Measurements from ENCODE around the gene OR2V1.

Gene OR2V1

GRCh38 chr5:181140766-181141165, 9.8 kb upstream of the OR2V1 start:
- Histone ChIP-seq H3K9me3 (ENCODE audit: insufficient read depth, low read length) (peaks cover 14% of the 10 kb centered on the region), H2AFZ (ENCODE audit: low read depth, low read length) (no peak overlapping the region), H3K27me3 (ENCODE audit: low read depth, low read length) (no peaks in the 10 kb centered on the region), H3K9ac (ENCODE audit: low read length) (no peak overlapping the region), H3K27ac (ENCODE audit: low read length) (no peak overlapping the region), H3K79me2 (ENCODE audit: low read length) (no peaks in the 10 kb centered on the region), H3K36me3 (replicated peaks; ENCODE audit: low read depth, low read length) (no peaks in the 10 kb centered on the region), H3K4me1 (ENCODE audit: low read length) (peaks cover 18% of the 10 kb centered on the region), H4K20me1 (ENCODE audit: insufficient read depth, low read length) (no peaks in the 10 kb centered on the region), H3K4me2 (ENCODE audit: low read length) (no peak overlapping the region), H3K4me3 (ENCODE audit: low read length) (no peak overlapping the region)
- TF ChIP-seq EZH2phosphoT487 (IDR thresholded peaks at IDR 0.05; ENCODE audit: low read depth) (no peak), CTCF (IDR thresholded peaks at IDR 0.05; ENCODE audit: low read depth, low read length) (no peak)

GRCh38 chr5:181138258-181138657, 7.3 kb upstream of the OR2V1 start:
- Histone ChIP-seq H4K20me1 (ENCODE audit: insufficient read depth, low read length) (no peaks in the 10 kb centered on the region), H3K79me2 (ENCODE audit: low read length) (no peaks in the 10 kb centered on the region), H3K27ac (ENCODE audit: low read length) (no peak overlapping the region), H3K4me3 (ENCODE audit: low read length) (no peak overlapping the region), H3K27me3 (ENCODE audit: low read depth, low read length) (no peaks in the 10 kb centered on the region), H3K4me1 (ENCODE audit: low read length) (peaks cover 18% of the 10 kb centered on the region), H3K9me3 (ENCODE audit: insufficient read depth, low read length) (no peaks in the 10 kb centered on the region), H3K4me2 (ENCODE audit: low read length) (no peak overlapping the region), H2AFZ (ENCODE audit: low read depth, low read length) (no peak overlapping the region), H3K9ac (ENCODE audit: low read length) (no peak overlapping the region), H3K36me3 (replicated peaks; ENCODE audit: low read depth, low read length) (no peaks in the 10 kb centered on the region)
- TF ChIP-seq EZH2phosphoT487 (IDR thresholded peaks at IDR 0.05; ENCODE audit: low read depth) (no peak), CTCF (IDR thresholded peaks at IDR 0.05; ENCODE audit: low read depth, low read length) (no peak)

- H3K4me1 ChIP-seq (ENCODE audit: low read length) = peaks cover under 1% of the 10 kb centered on the region; the same call in 1 of the 2 replicates
- H3K27ac ChIP-seq (ENCODE audit: low read length) = no peak overlapping the region
- no peak overlapping the region for H3K9ac ChIP-seq (ENCODE audit: low read length)
- H2AFZ ChIP-seq (ENCODE audit: low read depth, low read length) = no peak overlapping the region
- H3K4me2 ChIP-seq (ENCODE audit: low read length) = no peak overlapping the region
- no peaks in the 10 kb centered on the region for H3K9me3 ChIP-seq (ENCODE audit: insufficient read depth, low read length)
- TF ChIP-seq CTCF (IDR thresholded peaks at IDR 0.05; ENCODE audit: low read depth, low read length) (no peak), EZH2phosphoT487 (IDR thresholded peaks at IDR 0.05; ENCODE audit: low read depth) (no peak)
- no peaks in the 10 kb centered on the region for H4K20me1 ChIP-seq (ENCODE audit: insufficient read depth, low read length)
- H3K36me3 ChIP-seq (replicated peaks; ENCODE audit: low read depth, low read length) = no peaks in the 10 kb centered on the region
- H3K79me2 ChIP-seq (ENCODE audit: low read length) = no peaks in the 10 kb centered on the region
- peaks cover 14% of the 10 kb centered on the region; the same call in 1 of the 2 replicates for H3K27me3 ChIP-seq (ENCODE audit: low read depth, low read length)
- no peak overlapping the region for H3K4me3 ChIP-seq (ENCODE audit: low read length)
Measured at GRCh38 chr5:181136361-181136955, 5.5 kb upstream of the OR2V1 start.

- Histone ChIP-seq H3K27ac (ENCODE audit: low read length) (no peak overlapping the region), H3K4me1 (ENCODE audit: low read length) (no peaks in the 10 kb centered on the region), H3K36me3 (replicated peaks; ENCODE audit: low read depth, low read length) (no peaks in the 10 kb centered on the region), H4K20me1 (ENCODE audit: insufficient read depth, low read length) (no peaks in the 10 kb centered on the region), H2AFZ (ENCODE audit: low read depth, low read length) (no peak overlapping the region), H3K27me3 (ENCODE audit: low read depth, low read length) (peaks cover 22% of the 10 kb centered on the region), H3K79me2 (ENCODE audit: low read length) (no peaks in the 10 kb centered on the region), H3K4me2 (ENCODE audit: low read length) (peak overlapping the region; percentile 5; the same call in 1 of the 2 replicates), H3K4me3 (ENCODE audit: low read length) (no peak overlapping the region), H3K9me3 (ENCODE audit: insufficient read depth, low read length) (no peaks in the 10 kb centered on the region), H3K9ac (ENCODE audit: low read length) (no peak overlapping the region)
- TF ChIP-seq EZH2phosphoT487 (IDR thresholded peaks at IDR 0.05; ENCODE audit: low read depth) (no peak), CTCF (IDR thresholded peaks at IDR 0.05; ENCODE audit: low read depth, low read length) (no peak)
Measured at GRCh38 chr5:181134259-181134658, 3.3 kb upstream of the OR2V1 start.

Measured in OCI-LY3 (cell line).